NCI-H774 (cell line): Measurements from ENCODE around the gene MEMO1.
"Not testable (repeated sequence)": the region's sequence is repeated elsewhere in the genome, so short reads cannot be mapped to it uniquely, and the experiment has no call there.

Experiments used
- DNase-seq: peaks from one replicate; lab custom pipeline; 2025; lab: John Stamatoyannopoulos, UW

MEMO1 gene

DNA sequence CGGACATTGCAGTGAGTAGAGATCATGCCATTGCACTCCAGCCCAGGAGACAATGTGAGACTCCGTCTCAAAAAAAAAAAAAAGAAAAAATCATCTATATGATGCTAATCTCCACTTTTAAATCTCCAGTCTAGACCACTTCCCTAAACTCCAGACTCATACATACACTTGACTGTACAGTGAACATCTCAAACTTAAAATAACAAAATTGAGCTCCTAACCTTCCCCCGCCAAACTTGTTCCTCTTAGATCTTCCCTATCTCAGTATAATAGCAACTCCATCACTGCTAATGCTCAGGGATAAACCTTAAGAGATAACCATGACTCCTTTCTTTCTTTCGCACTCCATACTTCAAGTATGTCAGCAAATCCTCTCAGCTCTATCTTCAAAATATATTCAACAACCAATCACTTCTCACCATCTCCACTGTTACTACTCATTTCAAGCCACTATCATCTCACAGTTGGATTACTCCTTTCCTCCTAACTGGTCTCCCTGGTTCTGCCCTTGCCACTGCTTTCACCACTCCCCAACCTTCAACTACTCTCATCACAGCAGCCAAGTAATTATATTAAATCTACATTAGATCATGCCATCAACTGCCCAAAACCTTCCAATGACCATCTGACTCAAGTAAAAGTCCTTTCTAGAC lies 12.0 kb downstream of the MEMO1 start:
- DNase-seq, result no peak

DNA sequence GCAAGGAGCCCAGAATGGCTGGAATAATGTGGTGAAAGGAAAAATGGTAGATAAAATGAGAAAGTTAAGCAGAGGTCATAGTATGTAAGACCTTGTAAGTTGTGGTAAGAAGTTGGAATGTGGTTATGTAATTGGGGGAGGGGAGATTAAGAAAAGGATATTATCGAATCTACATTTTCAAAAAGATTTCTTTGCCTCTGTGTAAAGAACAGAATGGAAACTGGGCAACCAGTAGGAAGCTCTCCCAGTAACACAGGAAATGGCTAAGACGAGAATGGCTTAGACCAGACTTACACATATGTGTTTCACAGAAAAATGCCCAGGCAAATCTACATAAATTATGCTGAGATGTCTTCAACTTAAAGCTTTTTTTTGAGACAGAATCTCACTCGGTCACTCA lies 13.2 kb downstream of the MEMO1 start:
- DNase-seq, result no peak

DNA sequence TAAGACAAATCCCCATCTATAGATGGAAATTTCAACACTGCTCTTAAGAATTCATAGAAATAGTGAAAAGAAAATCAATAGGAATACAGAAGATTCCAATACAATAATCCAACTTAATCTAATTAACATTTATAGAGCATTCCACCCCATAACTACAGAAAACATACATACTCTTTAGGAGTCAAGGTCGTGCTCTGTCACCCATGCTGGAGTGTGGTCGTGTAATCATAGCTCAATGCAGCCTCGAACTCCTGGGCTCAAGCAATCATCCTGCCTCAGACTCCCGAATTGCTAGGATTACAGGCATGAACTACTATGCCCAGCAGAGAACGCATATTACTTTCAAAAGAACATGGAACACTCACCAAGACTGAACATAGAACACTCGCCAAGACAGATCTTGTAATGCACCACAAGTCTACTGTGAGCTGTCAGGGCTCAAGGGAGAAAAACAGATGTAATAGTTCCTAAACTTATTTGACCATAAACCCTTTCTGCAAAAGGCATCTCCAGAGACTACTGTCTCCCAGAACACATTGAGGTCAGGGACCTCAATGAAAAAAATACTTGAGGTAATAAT lies 14.1 kb downstream of the MEMO1 start:
- DNase-seq, result no peak

DNA sequence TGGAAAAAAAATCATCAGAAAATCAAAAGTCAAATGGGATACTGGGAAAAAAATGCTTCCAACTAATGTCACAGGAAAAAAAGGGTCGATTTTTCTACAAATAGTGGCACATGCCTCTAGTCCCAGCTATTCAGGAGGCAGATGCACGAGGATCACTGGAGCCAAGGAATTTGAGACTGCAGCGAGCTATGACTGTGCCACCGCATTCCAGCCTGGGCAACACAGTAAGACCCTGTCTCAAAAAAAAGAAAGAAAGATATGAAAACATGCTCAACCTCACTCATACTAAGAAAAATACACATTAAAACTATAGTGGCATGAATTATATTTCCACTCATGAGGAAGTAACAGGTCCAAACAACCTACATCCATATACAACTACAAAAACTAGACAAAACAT lies 17.9 kb downstream of the MEMO1 start:
- DNase-seq, result no peak

DNA sequence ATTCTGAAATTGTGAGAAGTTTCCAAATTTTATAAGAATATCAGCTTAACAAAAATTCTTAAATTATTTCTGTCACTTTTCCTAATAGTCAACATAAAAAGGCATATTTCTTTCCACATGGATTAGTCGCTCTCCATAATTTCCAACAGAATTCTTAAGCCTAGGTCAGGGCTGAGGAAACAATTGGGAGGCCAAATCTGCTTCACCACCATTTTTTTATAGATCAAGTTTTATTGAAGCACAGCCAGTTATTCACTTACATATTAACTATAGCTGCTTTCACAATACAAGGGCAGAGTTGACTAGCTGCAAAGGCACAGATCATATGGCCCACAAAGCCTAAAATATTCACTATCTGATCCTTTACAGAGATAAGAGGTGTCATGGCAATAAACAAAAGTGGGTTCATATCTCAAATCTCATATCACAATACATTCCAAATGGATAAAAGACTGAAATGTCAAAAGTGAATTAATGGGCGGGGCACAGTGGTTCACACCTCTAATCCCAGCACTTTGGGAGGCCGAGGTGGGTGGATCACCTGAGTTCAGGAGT lies 18.7 kb downstream of the MEMO1 start:
- no peak for DNase-seq

DNA sequence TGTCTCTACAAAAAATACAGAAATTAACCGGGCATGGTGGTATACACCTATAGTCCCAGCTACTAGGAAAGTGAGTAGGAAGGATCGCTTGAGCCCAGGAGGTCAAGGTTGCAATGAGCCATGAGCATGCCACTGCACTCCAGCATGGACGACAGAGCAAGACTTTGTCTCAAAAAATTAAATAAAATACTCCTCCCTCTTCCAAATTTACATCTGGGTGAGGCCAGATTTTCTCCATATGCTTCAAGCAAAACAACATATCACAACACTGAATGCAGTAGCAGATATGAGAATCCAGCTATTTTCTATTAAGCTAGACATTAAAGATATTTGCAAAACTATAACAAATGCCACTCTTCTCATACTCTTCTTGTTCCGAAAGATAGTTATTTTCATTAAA lies 20.9 kb downstream of the MEMO1 start:
- DNase-seq, result no peak

DNA sequence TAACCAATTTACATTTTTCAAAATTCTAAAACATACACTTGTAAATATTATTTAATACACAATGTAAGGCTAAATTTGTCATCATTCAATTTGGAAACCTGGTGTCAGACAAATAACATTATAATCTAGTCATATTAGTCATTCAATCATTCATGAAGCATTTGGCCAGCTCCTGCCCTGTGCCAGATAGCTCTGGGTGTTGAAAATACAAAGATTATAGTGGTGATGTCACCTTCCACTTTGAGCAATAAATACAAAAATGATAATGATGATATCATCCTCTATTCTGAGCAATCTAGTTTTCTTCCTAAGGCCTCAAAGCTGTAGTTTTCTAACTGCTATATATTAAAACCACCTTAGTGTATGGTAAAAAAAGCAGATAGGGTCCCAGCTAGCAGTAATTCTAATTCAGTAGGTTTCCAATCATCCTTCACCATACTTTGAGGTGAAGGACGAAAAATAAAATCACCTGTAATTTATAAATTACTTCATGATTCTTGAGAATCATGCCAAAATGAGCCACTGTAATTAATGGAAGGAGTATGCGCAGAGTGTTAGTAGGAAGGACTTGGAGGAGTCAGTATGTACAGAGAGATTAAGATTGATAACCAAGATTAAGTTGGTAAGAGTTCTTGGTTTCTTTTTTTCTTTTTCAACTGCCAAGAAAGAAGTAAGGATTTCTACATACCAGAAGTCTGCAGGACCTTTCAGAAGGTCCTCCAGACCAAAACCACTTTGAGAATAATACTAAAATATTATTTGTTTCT lies 23.2 kb downstream of the MEMO1 start:
- DNase-seq, result no peak

DNA sequence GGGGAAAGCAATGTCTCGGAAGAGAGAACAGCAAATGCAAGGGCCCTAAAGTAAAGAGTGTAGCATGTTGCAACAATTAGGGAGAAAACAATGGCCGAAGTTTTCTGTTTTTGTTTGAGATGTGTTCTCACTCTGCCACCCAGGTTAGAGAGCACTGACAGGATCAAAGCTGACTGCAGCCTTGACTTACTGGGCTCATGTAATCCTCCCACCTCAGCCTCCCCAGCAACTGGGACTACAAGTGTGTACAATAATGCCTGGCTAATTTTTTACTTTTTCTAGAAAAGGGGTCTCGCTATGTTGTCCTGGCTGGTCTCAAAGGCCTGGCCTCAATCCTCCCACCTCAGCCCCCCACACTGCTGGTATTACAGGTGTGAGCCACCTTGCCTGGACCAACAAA lies 23.9 kb downstream of the MEMO1 start:
- no peak for DNase-seq

DNA sequence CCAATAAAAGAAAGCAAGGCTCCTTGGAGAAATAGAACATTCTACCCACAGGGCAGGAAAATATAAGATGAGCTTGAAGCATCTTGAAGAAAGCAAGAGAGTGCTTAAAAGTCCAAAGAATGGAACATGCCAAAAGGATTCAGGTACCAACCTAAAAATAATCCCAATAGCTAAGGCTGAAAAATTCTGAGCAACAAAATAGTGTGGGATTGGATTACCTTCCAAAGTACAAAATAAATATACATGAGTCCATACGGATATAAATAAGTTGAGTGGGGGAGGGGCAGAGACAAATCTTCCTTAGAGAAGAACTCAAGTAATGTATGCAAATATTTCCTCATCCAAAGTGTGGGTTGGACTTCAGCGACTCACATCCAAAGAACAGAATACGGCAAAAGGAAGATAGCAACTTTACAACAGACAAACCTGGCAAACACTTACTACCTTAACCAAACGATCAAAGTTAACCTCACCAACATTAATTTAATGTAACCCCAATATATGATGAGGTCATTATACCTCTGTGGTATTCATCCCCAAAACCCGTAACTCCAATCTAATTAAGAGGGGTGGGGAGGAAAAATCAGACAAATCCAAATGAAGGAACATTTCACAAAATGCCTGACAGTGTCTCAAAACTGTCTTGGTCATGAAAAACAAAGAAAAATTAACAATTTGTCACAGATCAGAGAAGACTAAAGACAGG lies 26.9 kb downstream of the MEMO1 start:
- DNase-seq, result no peak

DNA sequence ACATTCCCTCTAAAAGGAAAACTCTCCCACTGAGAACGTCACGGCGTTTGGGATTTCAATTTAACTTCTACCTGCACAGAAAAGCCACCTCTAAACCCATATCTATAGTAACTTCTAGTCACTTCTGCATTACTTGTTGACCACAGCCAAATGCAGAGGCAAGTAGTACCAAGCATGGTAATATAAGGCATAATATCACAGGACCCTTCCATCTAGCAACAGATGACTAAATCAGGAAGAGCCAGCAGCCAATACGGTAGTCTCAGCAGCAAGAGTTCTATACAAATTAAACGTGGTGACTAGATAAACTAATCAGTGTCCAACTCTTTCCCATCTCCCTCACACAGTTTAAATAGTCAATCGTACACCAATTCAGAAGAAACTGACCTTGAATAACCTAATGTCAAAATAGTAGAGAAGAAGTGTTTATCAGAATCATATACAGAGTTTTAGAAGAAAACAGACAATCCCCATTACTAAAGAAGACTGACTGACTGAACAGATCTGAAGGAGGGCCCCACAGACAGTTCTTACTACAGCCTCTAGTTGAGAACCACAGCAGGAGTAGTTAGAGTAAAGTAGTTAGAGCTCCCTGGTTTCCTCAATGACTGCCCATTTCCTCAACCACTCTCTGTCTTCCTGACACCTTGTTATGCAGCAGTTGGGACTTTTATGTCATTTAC lies 30.0 kb downstream of the MEMO1 start:
- no peak for DNase-seq

DNA sequence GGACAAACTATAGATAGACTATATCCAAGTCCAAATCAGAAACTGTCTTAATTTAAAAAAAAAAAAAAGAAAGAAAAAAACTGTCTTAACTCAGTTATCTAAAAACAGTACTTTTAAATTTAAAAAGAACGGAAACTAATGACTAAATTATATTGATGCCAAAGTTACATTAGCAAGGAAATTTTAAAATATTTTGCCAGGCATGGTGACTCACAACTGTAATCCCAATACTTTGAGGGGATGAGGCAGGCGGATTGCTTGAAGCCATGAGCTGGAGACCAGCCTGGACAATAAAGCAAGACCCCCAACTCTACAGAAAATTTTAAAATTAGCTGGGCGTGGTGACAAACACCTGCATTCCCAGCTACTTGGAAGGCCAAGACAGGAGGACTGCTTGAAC lies 30.9 kb downstream of the MEMO1 start:
- DNase-seq, result no peak

DNA sequence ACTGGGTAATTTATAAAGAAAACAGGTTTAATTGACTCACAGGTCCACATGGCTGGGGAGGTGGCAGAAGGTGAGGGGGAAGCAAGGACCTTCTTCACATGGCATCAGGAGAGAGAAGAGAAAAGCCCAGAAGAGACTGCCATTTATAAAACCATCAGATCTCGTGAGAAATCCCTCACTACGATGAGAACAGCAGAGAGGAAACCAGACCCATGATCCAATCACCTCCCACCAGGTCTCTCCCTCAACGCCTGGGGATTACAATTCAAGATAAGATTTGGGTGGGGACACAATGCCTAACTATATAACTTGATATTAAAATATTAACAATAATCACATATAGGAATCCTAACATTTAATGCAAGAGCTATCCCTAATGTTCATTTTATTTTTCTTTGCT lies 31.8 kb downstream of the MEMO1 start:
- no peak for DNase-seq

DNA sequence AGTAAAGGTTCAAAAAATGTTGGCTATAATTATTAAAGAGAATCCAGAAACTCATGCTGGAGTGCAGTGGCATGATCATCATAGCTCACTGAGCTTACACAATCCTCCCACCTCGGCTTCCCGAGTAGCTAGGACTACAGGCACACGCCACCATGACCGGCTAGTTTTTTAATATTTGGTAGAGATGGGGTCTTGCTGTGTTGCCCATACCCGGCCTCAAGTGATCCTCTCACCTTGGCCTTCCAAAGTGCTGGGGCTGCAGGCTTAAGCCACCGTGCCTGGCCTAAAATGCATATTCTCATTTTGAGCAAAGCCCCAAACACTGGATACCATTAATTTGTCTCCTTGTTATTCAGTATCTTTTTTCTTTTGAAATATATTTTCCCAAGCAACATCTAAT lies 32.4 kb downstream of the MEMO1 start:
- no peak for DNase-seq

DNA sequence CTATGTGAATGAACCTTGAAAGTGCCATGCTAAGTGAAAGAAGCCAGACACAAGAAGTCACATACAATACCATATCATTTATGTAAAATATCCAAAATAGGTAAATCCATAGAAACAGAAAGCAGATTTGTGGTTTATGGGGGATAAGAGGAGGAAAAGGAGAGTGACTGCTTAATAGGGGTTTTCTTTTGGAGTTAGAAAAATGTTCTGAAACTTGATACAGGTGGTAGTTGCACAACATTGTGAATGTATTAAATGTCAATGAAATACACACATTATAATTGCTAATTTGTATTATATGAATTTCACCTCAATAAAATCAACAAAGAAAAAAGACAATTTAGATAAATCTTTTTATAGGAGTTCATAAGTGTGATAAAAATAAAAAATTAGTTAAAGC lies 37.1 kb downstream of the MEMO1 start:
- no peak for DNase-seq

DNA sequence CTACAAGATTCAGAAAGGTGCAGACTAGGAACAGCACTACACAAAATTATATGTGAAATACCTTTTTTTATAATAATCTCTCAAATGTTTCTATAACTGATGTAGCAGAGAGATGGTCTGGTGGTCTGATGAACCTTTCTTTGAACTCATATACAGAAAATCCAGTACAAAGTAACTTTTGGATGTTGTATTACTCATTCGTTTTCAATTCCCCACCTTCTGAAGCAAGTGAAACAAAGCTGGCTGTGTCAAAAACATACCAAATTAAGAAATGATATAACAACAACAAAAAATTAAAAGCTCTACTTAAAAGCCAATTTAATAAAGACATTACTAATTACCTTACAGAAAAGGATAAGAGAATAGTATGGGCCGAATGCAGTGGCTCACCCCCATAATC lies 38.7 kb downstream of the MEMO1 start:
- no peak for DNase-seq

DNA sequence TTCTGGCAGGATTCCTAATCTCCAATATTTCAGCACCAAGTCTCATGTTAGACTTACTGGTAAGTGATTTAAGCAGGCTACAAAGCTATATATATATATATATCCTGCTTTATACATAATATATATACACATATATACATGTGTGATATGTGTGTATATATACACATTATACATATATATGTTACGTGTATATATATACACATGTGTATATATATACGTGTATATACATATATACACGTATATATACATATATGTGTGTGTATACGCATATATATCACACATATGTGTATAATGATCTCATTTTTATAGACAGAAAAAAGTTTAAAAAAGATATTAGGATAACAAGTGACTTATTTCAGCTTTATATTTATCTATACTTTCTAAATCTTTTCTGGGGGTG lies 41.6 kb downstream of the MEMO1 start:
- no peak for DNase-seq

DNA sequence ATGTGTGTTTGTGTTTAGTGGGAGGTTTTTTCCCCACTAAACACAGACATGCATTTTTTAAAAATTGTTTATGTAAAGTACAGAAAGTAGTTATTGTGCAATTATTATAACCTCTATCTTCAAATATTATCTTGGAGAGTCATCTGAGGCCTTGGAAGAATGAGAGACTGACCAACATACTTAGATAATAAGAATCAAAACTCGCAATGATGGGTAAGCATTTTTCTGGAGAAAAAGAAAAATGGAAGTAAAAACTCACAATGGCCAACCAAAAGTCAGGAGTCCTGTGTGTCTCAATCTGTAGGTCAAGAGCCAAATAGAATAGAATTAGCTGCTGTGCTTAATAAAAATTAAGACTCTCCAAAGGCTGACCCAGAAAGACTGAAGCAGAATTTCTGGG lies 43.0 kb downstream of the MEMO1 start:
- DNase-seq, result no peak

DNA sequence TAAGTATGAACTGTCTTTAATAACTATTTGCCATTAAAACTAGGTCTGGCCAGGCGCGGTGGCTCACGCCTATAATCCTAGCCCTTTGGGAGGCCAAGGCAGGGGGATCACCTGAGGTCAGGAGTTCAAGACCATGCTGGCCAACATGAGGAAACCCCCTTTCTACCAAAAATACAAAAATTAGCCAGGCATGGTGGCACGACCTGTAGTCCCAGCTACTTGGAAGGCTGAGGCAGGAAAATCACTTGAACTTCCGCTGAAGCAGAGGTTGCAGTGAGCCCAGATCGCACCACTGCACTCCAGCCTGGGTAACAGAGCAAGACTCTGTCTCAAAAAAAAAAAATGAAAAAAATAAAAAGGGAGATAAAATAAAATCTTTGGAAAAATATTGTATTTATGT lies 44.4 kb downstream of the MEMO1 start:
- DNase-seq, result not testable (repeated sequence)

DNA sequence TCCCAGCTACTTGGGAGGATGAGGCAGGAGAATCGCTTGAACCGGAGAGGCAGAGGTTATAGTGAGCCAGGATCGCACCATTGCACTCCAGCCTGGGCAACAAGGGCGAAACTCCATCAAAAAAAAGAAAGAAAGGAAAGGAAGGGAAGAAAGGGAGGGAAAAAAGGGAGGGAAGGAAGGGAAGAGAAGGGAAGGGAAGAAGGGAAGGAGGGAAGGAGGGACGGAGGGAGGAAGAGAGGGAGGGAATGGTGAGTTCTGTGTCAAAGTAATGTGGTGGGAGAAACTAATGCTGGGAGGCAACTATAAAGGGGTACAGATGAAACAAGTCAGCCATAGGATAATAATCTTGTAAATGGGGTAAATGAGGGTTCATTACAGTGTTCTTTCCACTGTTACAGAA lies 45.7 kb downstream of the MEMO1 start:
- no peak for DNase-seq

DNA sequence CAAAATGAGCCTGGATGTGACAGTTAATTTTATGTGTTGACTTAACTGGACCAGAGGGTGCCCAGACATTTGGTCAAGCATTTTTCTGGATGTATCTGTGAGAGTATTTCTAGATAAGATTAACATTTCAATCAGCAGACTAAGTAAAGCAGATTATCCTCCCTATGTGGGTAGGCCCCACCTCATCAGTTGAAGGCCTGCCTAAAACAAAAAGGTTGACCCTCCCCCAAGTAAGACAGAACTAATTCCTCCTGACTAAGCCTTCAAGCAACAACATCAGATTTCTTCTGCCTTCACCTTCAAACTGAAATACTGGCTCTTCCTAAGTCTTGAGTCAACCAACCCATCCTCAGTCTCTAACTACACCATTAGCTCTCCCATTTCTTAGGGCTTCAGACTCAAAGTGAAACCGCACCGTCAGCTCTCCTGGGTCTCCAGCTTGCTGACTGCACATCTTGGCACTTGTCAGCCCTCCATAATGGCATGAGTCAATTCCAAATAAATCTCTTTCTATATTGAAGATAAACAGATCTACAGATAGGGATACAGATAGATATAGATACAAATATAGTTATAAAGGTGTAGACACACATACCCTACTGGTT lies 47.9 kb downstream of the MEMO1 start:
- DNase-seq, result no peak

DNA sequence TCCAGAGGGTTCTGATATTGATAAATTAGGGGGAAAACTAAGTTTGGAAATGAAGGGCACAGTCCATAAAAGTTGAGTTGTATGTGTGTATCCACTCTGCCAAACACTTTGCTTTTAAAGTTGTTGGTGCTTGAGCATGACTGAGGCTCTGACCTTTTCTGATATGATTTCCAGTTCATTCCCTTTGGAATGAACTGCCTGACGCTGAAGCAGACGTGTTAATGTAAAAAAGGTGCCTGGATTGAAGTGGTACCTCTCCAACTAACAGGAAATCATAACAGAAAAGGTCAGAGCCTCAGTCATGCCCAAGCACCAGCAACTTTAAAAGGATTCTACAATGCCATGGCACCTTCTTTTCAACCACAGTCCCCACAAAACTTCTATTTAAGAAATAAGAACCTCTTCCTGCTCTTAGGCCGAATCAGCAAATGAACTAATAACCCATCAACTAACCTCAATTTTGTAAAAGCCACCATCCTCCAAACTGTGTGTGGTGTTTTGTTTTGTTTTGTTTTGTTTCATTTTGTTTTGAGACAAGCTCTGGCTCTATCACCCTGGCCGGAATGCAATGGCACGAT lies 52.6 kb downstream of the MEMO1 start:
- no peak for DNase-seq
